ENCODE results near the gene ARHGAP28. TPM values are rescaled to one million over a fixed set of nuclear protein-coding genes. Genes with fewer than 3 reads are reported as not detected.
A peak's percentile ranks its signal among the peaks of the same experiment; 100 is the strongest.

ARHGAP28 gene
- total RNA-seq, 3 donors from 2014 or later (not counting 1 experiment from before 2014, with no cell fraction given): not detected

DNA sequence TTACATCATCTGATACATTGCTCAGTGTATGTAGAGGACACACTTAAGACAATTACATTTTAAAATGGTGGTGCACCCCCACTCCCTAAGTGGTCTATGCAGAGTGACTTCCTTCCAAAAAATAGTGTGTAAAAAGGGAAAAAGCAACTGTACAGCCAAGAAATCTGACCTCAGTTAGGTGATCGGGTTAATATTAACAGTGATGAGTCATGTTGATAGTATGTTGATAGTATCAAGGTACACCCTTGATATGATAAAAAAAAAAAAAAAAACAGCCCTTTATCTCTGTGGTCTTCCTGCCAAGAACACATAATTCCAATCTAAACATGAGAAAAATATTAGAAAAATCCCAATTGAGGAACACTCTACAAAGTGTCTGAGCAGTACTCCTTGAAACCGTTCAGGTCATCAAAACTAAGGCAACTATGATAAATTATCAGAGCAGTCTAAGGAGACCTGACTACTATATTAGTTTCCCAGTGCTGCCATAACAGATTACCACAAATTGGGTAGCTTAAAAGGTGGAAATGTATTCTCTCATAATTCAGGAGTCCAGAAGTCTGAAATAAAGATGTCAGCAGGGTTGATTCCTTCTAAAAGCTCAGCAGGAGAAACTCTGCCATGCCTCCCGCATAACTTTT is 171.9 kb downstream of the ARHGAP28 start:
- TF ChIP-seq, protein P1, sequence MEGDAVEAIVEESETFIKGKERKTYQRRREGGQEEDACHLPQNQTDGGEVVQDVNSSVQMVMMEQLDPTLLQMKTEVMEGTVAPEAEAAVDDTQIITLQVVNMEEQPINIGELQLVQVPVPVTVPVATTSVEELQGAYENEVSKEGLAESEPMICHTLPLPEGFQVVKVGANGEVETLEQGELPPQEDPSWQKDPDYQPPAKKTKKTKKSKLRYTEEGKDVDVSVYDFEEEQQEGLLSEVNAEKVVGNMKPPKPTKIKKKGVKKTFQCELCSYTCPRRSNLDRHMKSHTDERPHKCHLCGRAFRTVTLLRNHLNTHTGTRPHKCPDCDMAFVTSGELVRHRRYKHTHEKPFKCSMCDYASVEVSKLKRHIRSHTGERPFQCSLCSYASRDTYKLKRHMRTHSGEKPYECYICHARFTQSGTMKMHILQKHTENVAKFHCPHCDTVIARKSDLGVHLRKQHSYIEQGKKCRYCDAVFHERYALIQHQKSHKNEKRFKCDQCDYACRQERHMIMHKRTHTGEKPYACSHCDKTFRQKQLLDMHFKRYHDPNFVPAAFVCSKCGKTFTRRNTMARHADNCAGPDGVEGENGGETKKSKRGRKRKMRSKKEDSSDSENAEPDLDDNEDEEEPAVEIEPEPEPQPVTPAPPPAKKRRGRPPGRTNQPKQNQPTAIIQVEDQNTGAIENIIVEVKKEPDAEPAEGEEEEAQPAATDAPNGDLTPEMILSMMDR (IDR thresholded peaks at IDR 0.05): no peak
- DNase-seq (no peak), ATAC-seq (no peak)
- peaks cover 10% of the 10 kb centered on the region for H3K9me3 ChIP-seq (ENCODE audit: control insufficient read depth, insufficient read depth, low read length)
- whole genome bisulfite sequencing (ENCODE audit: insufficient coverage): 81% methylated on average over 2 of the region's 3 CpGs
- Mint-ChIP-seq H3K4me3 (no peak overlapping the region), H3K36me3 (peaks cover 13% of the 10 kb centered on the region), H3K27ac (no peak overlapping the region), H3K9me3 (peaks cover 6% of the 10 kb centered on the region in 2 donors), H3K27me3 (ENCODE audit: low read depth in 2 of 2) (no peaks in the 10 kb centered on the region), H3K4me1 (no peaks in the 10 kb centered on the region)
- H3K27me3 ChIP-seq (ENCODE audit: control insufficient read depth, insufficient read depth, low read length): no peaks in the 10 kb centered on the region
- no peak overlapping the region for H3K4me3 ChIP-seq (ENCODE audit: low read length)
- H3K27ac ChIP-seq (ENCODE audit: low read length): no peak overlapping the region
- intact Hi-C loops (cut with micrococcal nuclease): no loop called here
- no peaks in the 10 kb centered on the region for H3K36me3 ChIP-seq (ENCODE audit: control insufficient read depth, insufficient read depth, low read length)
- no peaks in the 10 kb centered on the region for H3K4me1 ChIP-seq (ENCODE audit: control insufficient read depth, insufficient read depth, low read length)

DNA sequence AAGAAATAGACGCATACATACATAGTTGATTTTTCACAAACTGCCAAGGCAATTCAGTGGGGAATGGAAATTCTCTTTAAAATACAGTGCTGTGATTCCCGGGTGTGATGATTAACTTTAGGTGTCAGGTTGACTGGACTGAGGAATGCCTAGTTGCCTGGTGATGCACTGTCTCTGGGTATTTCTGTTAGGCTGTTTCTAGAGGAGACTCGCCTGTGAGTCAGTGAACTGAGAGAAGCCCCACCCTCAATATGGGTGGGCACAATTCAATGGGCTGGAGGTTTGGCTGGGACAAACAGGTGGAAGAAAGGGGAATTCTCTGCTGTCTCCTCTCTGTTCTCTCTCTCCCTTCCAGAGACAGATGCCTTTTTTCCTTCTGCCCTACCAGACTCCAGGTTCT is 187.6 kb downstream of the ARHGAP28 start:
- Histone ChIP-seq H3K27ac (ENCODE audit: low read length) (no peak overlapping the region), H3K9me3 (ENCODE audit: control insufficient read depth, insufficient read depth, low read length) (peaks cover 4% of the 10 kb centered on the region), H3K4me3 (ENCODE audit: low read length) (no peak overlapping the region), H3K36me3 (ENCODE audit: control insufficient read depth, insufficient read depth, low read length) (no peaks in the 10 kb centered on the region), H3K4me1 (ENCODE audit: control insufficient read depth, insufficient read depth, low read length) (no peaks in the 10 kb centered on the region), H3K27me3 (ENCODE audit: control insufficient read depth, insufficient read depth, low read length) (no peaks in the 10 kb centered on the region)
- intact Hi-C loops (cut with micrococcal nuclease): no loop called here
- no peak for ATAC-seq
- Mint-ChIP-seq H3K36me3 (no peaks in the 10 kb centered on the region), H3K4me3 (no peak overlapping the region), H3K9me3 (peaks cover 3 to 6% of the 10 kb centered on the region in 2 donors), H3K27ac (no peak overlapping the region), H3K27me3 (ENCODE audit: low read depth in 2 of 2) (no peaks in the 10 kb centered on the region), H3K4me1 (no peaks in the 10 kb centered on the region)
- no peak for DNase-seq
- TF ChIP-seq, protein P1 (IDR thresholded peaks at IDR 0.05): no peak
- 89% methylated on average over 3 of the region's 3 CpGs for WGBS (ENCODE audit: insufficient coverage)

DNA sequence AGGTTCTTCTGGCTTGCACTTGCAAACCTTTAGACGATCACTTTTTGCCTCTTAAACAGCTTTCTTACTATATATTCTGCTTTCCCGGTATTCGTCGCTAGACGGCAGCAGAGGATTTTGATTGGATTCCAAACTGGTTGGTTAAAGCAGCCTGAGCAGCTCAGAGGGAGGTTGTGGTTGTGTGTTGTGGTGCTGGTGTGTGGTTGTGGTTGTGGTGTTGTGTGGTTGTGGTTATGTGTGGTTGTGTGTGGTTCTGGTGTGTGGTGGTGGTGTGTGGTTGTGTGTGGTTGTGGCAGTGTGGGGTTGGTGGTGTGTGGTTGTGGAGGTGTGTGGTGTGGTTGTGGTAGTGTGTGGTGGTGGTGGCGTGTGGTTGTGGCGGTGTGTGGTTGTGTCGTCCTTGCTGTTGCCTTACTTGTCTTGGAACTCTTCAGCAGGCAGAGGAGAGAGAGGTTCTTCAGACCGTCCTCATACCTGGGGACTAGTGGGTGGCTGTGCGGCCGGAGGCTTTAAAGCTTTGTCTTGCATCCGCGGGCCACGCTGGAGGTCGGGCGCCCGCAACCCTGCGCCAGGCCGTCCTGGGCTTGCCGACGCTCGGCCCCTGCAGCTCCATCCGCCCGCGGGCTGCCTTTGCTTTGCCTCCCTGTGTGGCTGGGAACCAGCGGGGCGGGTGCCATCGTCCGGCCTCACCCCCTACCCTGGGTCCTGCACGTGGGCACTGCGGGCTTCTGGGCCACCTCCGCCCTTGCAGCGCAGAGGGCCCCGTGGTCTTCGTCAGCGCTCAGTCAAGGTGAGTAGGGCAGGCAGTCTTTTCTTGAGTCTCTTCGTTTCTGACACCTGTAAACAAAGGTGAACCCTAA is 190.8 kb downstream of the ARHGAP28 start:
- Mint-ChIP-seq H3K4me3 (no peak overlapping the region), H3K27me3 (ENCODE audit: low read depth in 2 of 2) (no peaks in the 10 kb centered on the region), H3K36me3 (no peaks in the 10 kb centered on the region), H3K4me1 (no peaks in the 10 kb centered on the region), H3K9me3 (peaks cover 3 to 7% of the 10 kb centered on the region in 2 donors), H3K27ac (peak overlapping the region in 1 of 2 donors; percentile 2)
- intact Hi-C loops (cut with micrococcal nuclease): no loop called here
- H3K4me1 ChIP-seq (ENCODE audit: control insufficient read depth, insufficient read depth, low read length): no peaks in the 10 kb centered on the region
- no peak overlapping the region for H3K4me3 ChIP-seq (ENCODE audit: low read length)
- no peaks in the 10 kb centered on the region for H3K27me3 ChIP-seq (ENCODE audit: control insufficient read depth, insufficient read depth, low read length)
- peaks cover 4% of the 10 kb centered on the region for H3K9me3 ChIP-seq (ENCODE audit: control insufficient read depth, insufficient read depth, low read length)
- DNase-seq (peak in 1 of 2 donors; percentile 4), ATAC-seq (no peak)
- TF ChIP-seq, protein P1 (IDR thresholded peaks at IDR 0.05): no peak
- WGBS (ENCODE audit: insufficient coverage): 75% methylated on average over 37 of the region's 37 CpGs
- H3K27ac ChIP-seq (ENCODE audit: low read length): no peak overlapping the region
- H3K36me3 ChIP-seq (ENCODE audit: control insufficient read depth, insufficient read depth, low read length): no peaks in the 10 kb centered on the region

Measured in natural killer cell (primary cell).